GM18870 (cell line): ENCODE measurements around the gene STRA8.

Experiments
- ATAC-seq: cut with Tn5 transposase; IDR thresholded peaks from one replicate; pipeline ENCODE4 v1.9.1; 2021; ENCODE audit warnings: moderate library complexity; ENCODE audit not compliant: unreplicated experiment

The STRA8 gene

DNA sequence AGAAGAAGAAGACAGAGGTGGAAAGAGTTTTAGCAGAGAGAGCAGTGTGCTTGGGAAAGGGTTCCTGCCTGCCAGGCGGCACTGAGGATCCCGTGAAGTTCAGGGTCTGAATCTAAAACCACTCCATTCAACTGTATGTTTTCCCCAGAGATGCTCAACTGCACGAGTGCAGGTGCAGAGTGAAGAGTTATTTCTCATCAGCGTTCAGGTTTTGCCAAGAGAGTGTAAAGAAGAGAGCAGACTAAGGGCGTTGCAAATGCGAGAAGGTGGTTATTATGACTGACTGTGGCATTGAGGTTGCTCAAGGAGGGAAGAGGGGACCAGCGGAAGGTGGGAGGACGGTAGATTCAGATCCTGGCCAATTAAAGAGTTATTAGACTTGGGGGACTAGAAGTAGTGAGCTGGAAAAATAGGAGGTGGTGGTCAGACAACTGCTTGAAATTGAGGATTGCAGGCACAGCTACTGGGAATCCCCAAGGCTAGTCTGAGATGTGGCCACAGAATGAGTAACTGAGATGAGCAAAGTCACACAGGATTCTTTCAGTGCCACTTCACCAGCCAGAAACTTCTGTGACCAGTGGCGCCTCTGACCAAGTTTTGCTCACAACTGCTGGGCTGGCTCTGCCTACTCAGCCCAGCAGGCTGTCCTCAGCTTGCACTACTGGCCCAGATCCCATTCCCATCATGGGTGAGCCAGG, 29.1 kb downstream of the STRA8 start:
- ATAC-seq, result no peak

DNA sequence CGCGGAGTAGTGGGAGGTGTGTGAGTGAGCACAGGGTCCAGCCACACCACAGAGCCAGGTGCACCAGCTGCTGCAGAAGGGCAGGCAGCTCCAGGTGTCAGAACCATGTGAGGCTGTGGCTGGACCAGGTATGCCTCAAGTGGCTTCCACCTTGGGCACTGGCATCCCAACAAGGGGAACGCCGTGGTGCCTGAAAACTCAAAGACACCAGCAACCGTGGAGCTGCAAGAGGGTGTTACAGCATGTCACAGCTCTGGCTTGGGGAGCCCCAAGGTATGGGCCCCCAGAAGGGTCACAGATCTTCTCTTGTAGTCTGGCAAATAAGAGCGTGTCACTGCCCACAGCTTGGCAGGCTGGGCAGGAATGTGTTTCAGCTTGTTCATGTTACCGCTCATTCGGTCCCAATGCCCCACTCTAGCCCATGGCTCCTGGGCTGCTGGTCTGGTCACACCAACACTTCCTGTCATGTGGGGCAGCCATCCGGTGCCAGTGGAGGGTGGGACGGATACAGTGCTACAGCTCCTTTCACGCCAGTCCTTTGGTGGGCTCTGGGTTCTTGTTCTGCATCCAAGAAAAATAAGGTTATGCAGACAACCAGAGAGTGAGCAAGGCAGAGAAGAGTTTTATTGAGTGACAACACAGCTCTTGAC, 29.8 kb downstream of the STRA8 start:
- no peak for ATAC-seq

- no peak for ATAC-seq
Observed at GRCh38 chr7:135265637-135266036, 32.0 kb downstream of the STRA8 start.

DNA sequence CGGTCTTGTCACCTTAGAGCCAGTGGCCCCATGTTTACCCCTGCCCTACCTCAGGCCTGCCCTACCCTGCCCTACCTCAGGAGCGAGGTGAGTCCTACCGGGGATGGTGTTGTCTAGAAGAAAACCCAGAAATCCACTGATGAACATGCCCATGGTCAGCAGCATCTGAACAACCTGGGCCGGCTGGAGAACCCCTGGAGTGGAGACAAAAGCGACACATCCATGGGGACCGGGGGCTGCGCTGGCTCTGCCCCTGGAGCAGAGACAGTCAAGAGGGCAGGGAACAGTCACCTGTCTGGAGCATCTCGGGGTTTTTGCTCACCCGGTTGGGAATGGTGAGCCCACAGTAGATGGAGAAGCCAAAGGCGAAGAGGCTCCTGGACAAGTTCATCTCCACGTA, 36.3 kb downstream of the STRA8 start:
- ATAC-seq, result no peak

GRCh38 chr7:135270577-135271254, 37.1 kb downstream of the STRA8 start:
- ATAC-seq, result no peak

- ATAC-seq, result no peak
Observed at GRCh38 chr7:135271255-135271615, 37.6 kb downstream of the STRA8 start.

DNA sequence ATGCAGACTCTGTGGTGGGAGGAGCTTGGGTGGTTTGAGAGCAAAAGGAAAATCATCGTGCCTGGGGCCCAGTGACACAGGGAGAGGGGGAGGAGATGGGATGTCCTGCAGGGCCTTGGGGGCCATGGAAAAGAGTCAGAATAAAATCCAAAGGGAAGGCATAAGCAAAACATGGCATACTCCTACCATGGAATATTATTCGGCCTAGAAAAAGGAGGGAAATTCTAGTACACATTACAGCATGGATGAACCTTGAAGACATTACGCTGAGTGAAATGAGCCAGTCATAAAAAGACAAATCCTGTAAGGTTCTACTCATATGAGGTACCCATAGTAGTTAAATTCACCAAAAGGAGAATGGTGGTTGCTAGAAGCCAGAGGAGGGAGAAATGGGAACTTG, 38.7 kb downstream of the STRA8 start:
- ATAC-seq, result no peak

GRCh38 chr7:135273581-135273980, 39.9 kb downstream of the STRA8 start:
- no peak for ATAC-seq

DNA sequence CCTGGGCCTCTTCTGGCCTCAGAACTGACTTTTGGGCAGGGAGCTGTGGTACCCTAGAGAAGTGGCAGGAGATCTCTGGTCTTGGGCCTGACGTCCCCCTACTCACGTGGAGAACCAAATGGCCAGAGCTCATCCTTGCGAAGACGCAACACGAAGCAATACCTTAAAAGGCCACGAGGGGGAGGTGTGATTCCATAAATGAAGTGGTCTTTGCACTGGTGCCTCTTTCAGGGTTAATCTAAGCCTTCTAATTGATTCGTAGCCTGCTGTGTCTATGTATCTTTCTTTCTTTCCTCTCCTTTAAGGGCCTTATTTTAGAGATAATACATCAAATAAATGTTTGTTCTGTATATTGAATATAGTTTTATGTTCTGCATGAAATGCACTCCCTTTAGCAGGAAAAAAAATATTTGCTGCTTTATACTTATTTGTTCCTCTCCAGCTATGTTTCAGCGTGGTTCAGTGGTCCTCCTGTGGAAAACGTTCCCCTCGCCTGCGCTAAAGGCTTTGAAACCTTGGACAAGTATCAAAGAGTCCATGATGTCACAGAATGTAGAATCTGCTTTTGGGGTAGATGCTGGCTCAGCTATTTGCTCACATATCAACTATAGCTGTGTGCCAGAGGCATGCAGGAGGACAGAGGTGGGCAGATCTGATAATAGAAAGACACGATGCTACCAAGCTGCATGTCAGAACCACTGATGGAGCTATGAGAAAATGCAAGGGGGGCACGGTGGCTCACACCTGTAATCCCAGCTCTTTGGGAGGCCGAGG, 41.0 kb downstream of the STRA8 start:
- ATAC-seq, result peak; percentile 77

GRCh38 chr7:135275971-135276580, 42.4 kb downstream of the STRA8 start:
- ATAC-seq, result no peak

GRCh38 chr7:135277161-135277560, 43.5 kb downstream of the STRA8 start:
- no peak for ATAC-seq

GRCh38 chr7:135281363-135281949, 47.8 kb downstream of the STRA8 start:
- peak; percentile 89 for ATAC-seq

DNA sequence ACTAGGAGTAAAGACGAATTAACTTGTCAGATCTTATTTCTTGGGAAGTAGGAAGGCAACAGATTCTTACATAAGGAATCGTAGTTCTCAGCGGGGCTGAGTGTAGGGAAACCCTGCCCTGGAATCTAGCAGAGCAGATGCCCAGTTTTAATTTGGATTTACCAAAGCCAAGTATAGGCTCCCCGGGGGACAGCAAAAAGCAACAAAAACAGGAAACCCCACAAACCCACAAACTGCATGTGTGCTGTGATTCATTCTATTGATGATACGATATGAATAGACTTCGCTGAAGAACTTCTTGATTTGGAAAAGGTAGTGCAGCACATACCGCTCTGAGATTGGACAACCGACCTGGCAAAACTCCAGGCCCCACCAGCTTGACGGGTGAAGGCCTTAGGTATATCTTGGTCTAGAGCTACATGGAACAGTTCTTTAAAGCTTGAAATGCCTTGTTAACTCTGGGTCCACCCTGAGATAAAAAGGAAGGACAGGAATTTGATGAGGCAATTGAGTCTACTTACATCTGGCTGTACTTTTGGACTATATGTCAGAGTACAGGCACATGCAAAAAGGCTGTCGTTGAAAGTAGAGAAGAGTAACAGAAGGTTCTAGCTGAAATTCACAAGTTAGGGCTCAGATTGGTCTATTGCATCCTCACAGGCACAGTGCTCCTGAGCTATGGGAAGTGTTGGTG, 49.1 kb downstream of the STRA8 start:
- ATAC-seq, result no peak

DNA sequence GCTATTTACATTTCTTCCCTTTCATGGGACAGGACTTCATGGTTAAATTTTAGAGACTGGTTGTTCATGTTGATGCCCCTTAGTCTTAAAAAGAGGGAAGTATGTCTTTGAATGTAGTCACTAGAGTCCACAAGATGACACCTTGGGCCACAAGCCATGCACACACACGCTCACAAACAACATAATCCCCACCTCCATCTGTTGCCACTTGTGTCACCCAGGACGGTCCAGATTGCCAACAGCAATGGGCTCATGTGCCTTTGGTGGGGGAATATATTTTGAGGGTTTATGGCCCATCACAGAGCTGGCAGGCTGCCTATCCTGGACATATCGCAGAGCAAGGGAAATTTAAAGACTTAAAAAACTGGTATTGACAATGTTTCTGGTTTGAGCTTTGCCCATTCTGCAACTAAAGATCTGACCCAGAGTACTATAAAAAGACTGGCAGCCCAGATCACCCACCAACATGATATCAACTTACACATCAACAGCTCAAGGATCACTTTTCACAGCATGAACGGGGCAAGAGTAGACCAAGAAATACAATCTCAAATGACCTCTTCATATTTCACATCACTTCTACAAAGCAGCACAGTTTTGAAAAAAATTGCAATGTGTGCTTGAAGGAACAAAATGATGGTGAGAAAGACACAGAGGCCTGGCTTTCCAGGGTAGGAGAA, 50.5 kb downstream of the STRA8 start:
- no peak for ATAC-seq

- ATAC-seq, result no peak
Observed at GRCh38 chr7:135285547-135286233, 52.1 kb downstream of the STRA8 start.

DNA sequence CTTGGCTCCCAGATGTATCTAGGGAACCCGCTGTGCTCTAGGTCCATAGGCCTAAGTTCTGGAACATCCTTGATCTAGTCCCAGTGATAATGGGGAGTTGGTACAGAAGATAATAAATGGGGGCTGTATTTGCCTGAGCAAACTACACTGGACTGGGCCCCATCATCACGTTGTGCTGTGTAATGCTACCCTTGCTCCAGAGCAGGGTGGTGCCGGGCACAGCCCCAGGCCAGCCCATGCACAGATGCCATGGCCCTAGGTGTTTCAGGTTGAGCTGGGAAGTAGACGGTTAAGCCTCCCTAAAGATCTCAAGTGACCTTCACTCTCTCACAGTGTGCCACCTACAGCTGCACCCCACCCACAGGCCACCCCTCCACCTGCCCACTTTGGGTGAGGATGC, 53.2 kb downstream of the STRA8 start:
- ATAC-seq, result no peak

GRCh38 chr7:135290594-135290993, 57.0 kb downstream of the STRA8 start:
- no peak for ATAC-seq

GRCh38 chr7:135291809-135292253, 58.2 kb downstream of the STRA8 start:
- ATAC-seq, result no peak

DNA sequence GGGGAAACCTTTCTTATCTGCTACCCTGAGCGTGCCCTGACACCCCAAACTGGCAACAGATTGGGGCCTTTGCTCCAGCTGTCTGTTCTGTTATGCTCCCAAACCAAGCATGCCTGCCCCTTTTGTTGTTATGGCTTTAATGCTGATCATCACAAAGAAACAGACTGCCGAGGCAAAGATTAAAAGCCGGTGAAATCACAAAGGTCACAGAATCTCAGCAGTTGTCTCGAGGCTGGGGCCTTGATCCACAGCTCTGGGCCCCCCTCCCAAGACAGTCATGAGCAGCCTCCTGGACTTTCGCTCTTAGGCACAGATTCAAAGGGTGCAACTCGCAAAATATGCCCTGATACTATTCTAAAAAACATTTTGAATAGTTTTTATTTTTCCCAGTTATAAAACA, 65.6 kb downstream of the STRA8 start:
- no peak for ATAC-seq
